ENCODE results near the gene STXBP5L. TPM values are rescaled to one million over a fixed set of nuclear protein-coding genes. Genes with fewer than 3 reads are reported as not detected.

STXBP5L gene
- total RNA-seq, 2 experiments from 2014 or later: not detected

GRCh38 chr3:121018917-121019321 lies 110.9 kb downstream of the STXBP5L start:
- Mint-ChIP-seq H3K27ac (no peak overlapping the region), H3K9me3 (peaks cover 13% of the 10 kb centered on the region), H3K4me3 (no peak overlapping the region), H3K27me3 (no peaks in the 10 kb centered on the region), H3K36me3 (ENCODE audit: low read depth) (no peaks in the 10 kb centered on the region), H3K4me1 (ENCODE audit: low read depth) (no peaks in the 10 kb centered on the region)
- ChIA-PET POLR2A (no interaction called here), CTCF (no interaction called here)
- Histone ChIP-seq H3K27me3 (ENCODE audit: control insufficient read depth in 1 of 2, insufficient read depth in 2 of 2, low read length in 2 of 2) (no peaks in the 10 kb centered on the region), H3K4me3 (ENCODE audit: low read length) (no peak overlapping the region), H3K9me3 (ENCODE audit: control insufficient read depth in 1 of 2, insufficient read depth in 1 of 2, low read length in 2 of 2) (peaks cover 0 to 5% of the 10 kb centered on the region in 2 experiments), H3K36me3 (ENCODE audit: insufficient read depth, low read length) (no peaks in the 10 kb centered on the region), H3K27ac (ENCODE audit: low read depth in 1 of 2, low read length in 2 of 2) (no peak overlapping the region), H3K4me1 (ENCODE audit: insufficient read depth, low read length) (no peaks in the 10 kb centered on the region)
- intact Hi-C loops (cut with DNase I, micrococcal nuclease): no loop called here
- TF ChIP-seq CTCF (IDR thresholded peaks at IDR 0.05): no peak
- ATAC-seq (ENCODE audit: poor library complexity) (no peak), DNase-seq (no peak)

GRCh38 chr3:121063628-121064027 lies 155.6 kb downstream of the STXBP5L start:
- ATAC-seq (ENCODE audit: poor library complexity): no peak
- CTCF ChIA-PET: no interaction called here

GRCh38 chr3:121064121-121064520 lies 156.1 kb downstream of the STXBP5L start:
- POLR2A ChIA-PET: no interaction called here
- Histone ChIP-seq H3K36me3 (ENCODE audit: insufficient read depth, low read length) (no peaks in the 10 kb centered on the region), H3K9me3 (ENCODE audit: control insufficient read depth in 1 of 2, insufficient read depth in 1 of 2, low read length in 2 of 2) (no peaks in the 10 kb centered on the region), H3K4me3 (ENCODE audit: low read length) (no peak overlapping the region), H3K4me1 (ENCODE audit: insufficient read depth, low read length) (no peaks in the 10 kb centered on the region), H3K27ac (ENCODE audit: low read depth in 1 of 2, low read length in 2 of 2) (no peak overlapping the region), H3K27me3 (ENCODE audit: control insufficient read depth in 1 of 2, insufficient read depth in 2 of 2, low read length in 2 of 2) (no peaks in the 10 kb centered on the region)
- ATAC-seq (ENCODE audit: poor library complexity) (no peak), DNase-seq (no peak)
- intact Hi-C loops (cut with DNase I, micrococcal nuclease): no loop called here
- Mint-ChIP-seq H3K27ac (no peak overlapping the region), H3K4me3 (no peak overlapping the region), H3K27me3 (no peaks in the 10 kb centered on the region), H3K9me3 (no peaks in the 10 kb centered on the region), H3K36me3 (ENCODE audit: low read depth) (no peaks in the 10 kb centered on the region), H3K4me1 (ENCODE audit: low read depth) (no peaks in the 10 kb centered on the region)
- CTCF ChIA-PET: no interaction called here
- TF ChIP-seq CTCF (IDR thresholded peaks at IDR 0.05): no peak

More at GRCh38 chr3:121063628-121064027, 155.6 kb downstream of the STXBP5L start:
- H3K27me3 Mint-ChIP-seq: no peaks in the 10 kb centered on the region
- no peak for TF ChIP-seq CTCF (IDR thresholded peaks at IDR 0.05)
- H3K27ac Mint-ChIP-seq: no peak overlapping the region
- H3K27ac ChIP-seq (ENCODE audit: low read depth in 1 of 2, low read length in 2 of 2): no peak overlapping the region
- no peaks in the 10 kb centered on the region for H3K27me3 ChIP-seq (ENCODE audit: control insufficient read depth in 1 of 2, insufficient read depth in 2 of 2, low read length in 2 of 2)
- no peaks in the 10 kb centered on the region for H3K36me3 Mint-ChIP-seq (ENCODE audit: low read depth)
- DNase-seq: no peak
- H3K36me3 ChIP-seq (ENCODE audit: insufficient read depth, low read length): no peaks in the 10 kb centered on the region
- H3K9me3 ChIP-seq (ENCODE audit: control insufficient read depth in 1 of 2, insufficient read depth in 1 of 2, low read length in 2 of 2): no peaks in the 10 kb centered on the region
- no peaks in the 10 kb centered on the region for H3K9me3 Mint-ChIP-seq
- no peaks in the 10 kb centered on the region for H3K4me1 ChIP-seq (ENCODE audit: insufficient read depth, low read length)
- intact Hi-C loops (cut with DNase I, micrococcal nuclease): no loop called here
- H3K4me3 ChIP-seq (ENCODE audit: low read length): no peak overlapping the region
- no peaks in the 10 kb centered on the region for H3K4me1 Mint-ChIP-seq (ENCODE audit: low read depth)
- POLR2A ChIA-PET: no interaction called here
- H3K4me3 Mint-ChIP-seq: no peak overlapping the region

Measured in CD4-positive, alpha-beta T cell (primary cell).